Activated CD8-positive, alpha-beta memory T cell treated with anti-CD3 and anti-CD28 coated beads for 48 hours (primary cell): ENCODE data around the gene ACOXL.
"Not testable (repeated sequence)": the region's sequence is repeated elsewhere in the genome, so short reads cannot be mapped to it uniquely, and the experiment has no call there.

Source experiments
- DNase-seq, 3 experiments: peaks; one replicate each; pipeline ENCODE4 v3.0.0-alpha.2; 2020; ENCODE audit warnings: low read depth in 2 of 3, low spot score in 2 of 3

The ACOXL gene

GRCh38 chr2:110732422-110733413, at the start of gene ACOXL:
ACOXL (plus strand) TSS chr2:110732573; CDS start chr2:110768390, 35,817 bp downstream.
- no peak for DNase-seq

GRCh38 chr2:110682872-110683271, 49.5 kb upstream of the ACOXL start:
- DNase-seq: no peak

GRCh38 chr2:110687775-110688484, 44.4 kb upstream of the ACOXL start:
- not testable (repeated sequence) for DNase-seq

GRCh38 chr2:110688594-110689091, 43.7 kb upstream of the ACOXL start:
- no peak for DNase-seq

GRCh38 chr2:110690083-110690965, 42.0 kb upstream of the ACOXL start:
- no peak for DNase-seq

- no peak for DNase-seq
Observed at GRCh38 chr2:110691612-110692258, 40.6 kb upstream of the ACOXL start.

- DNase-seq: not testable (repeated sequence)
Observed at GRCh38 chr2:110695146-110695898, 37.1 kb upstream of the ACOXL start.

- DNase-seq: not testable (repeated sequence)
Observed at GRCh38 chr2:110698253-110698652, 34.1 kb upstream of the ACOXL start.

- DNase-seq: no peak
Observed at GRCh38 chr2:110702514-110703380, 29.6 kb upstream of the ACOXL start.

- no peak for DNase-seq
Observed at GRCh38 chr2:110707386-110707965, 24.9 kb upstream of the ACOXL start.

GRCh38 chr2:110708455-110708854, 23.9 kb upstream of the ACOXL start:
- no peak for DNase-seq

- no peak for DNase-seq
Observed at GRCh38 chr2:110712737-110713136, 19.6 kb upstream of the ACOXL start.

GRCh38 chr2:110713513-110714362, 18.6 kb upstream of the ACOXL start:
- DNase-seq: no peak

- DNase-seq: no peak
Observed at GRCh38 chr2:110714452-110715224, 17.7 kb upstream of the ACOXL start.

GRCh38 chr2:110716959-110717645, 15.3 kb upstream of the ACOXL start:
- DNase-seq: no peak

GRCh38 chr2:110717734-110718133, 14.6 kb upstream of the ACOXL start:
- no peak for DNase-seq
